ENCODE measurements around the gene CPD.
"Not testable (repeated sequence)": the region's sequence is repeated elsewhere in the genome, so short reads cannot be mapped to it uniquely, and the experiment has no call there.

The CPD gene

GRCh38 chr17:30378825-30379302, at the start of gene CPD:
TSS of gene CPD (plus strand) at chr17:30378927. CDS start at chr17:30378981, 54 bp downstream.
- peak; percentile 97 for DNase-seq
- H3K9me3 Mint-ChIP-seq, result no peaks in the 10 kb centered on the region
- CTCF ChIA-PET, result no interaction called here
- H3K27me3 Mint-ChIP-seq, result peaks cover 14% of the 10 kb centered on the region
- H3K4me3 Mint-ChIP-seq, result peak within 1 kb of the TSS; percentile 76
- H3K27ac Mint-ChIP-seq, result peak within 1 kb of the TSS; percentile 94
- H3K36me3 Mint-ChIP-seq, result peaks cover 2% of the 10 kb centered on the region
- peaks cover 48% of the 10 kb centered on the region for H3K4me1 Mint-ChIP-seq

GRCh38 chr17:30332057-30332542, 46.6 kb upstream of the CPD start:
- H3K27ac Mint-ChIP-seq, result peak overlapping the region; percentile 85
- no peaks in the 10 kb centered on the region for H3K9me3 Mint-ChIP-seq
- peak overlapping the region; percentile 38 for H3K4me3 Mint-ChIP-seq
- peak; percentile 64 for DNase-seq
- H3K4me1 Mint-ChIP-seq, result peaks cover 47% of the 10 kb centered on the region
- H3K27me3 Mint-ChIP-seq, result peaks cover 7% of the 10 kb centered on the region
- CTCF ChIA-PET, result interaction anchor here (0.6 to 1.0 kb wide), 3 partner anchors 25 to 334 kb away, joined by 3 read pairs; no protein-coding TSS in a partner anchor
- H3K36me3 Mint-ChIP-seq, result no peaks in the 10 kb centered on the region

GRCh38 chr17:30333503-30334360, 45.0 kb upstream of the CPD start, which contains the start of gene TMIGD1:
TSS of gene TMIGD1 (minus strand) at chr17:30334057. CDS start at chr17:30332133, 1,924 bp downstream.
- Mint-ChIP-seq H3K36me3 (no peaks in the 10 kb centered on the region), H3K27ac (no peak within 1 kb of the TSS), H3K4me1 (peaks cover 47% of the 10 kb centered on the region), H3K4me3 (no peak within 1 kb of the TSS), H3K27me3 (peaks cover 20% of the 10 kb centered on the region), H3K9me3 (no peaks in the 10 kb centered on the region)
- CTCF ChIA-PET, result interaction anchor here (0.9 to 8.8 kb wide), 8 partner anchors 12 to 240 kb away, joined by 3 to 131 read pairs (median 6); partner anchors contain the start of gene BLMH
- no peak for DNase-seq

GRCh38 chr17:30334421-30334820, 44.3 kb upstream of the CPD start:
- CTCF ChIA-PET, result interaction anchor here (0.9 to 8.8 kb wide), 13 partner anchors 8 to 241 kb away, joined by 3 to 131 read pairs (median 7); partner anchors contain the start of gene BLMH
- H3K9me3 Mint-ChIP-seq, result no peaks in the 10 kb centered on the region
- H3K27me3 Mint-ChIP-seq, result peaks cover 14% of the 10 kb centered on the region
- DNase-seq, result no peak
- H3K36me3 Mint-ChIP-seq, result no peaks in the 10 kb centered on the region
- H3K4me1 Mint-ChIP-seq, result peaks cover 44% of the 10 kb centered on the region
- H3K4me3 Mint-ChIP-seq, result no peak overlapping the region
- no peak overlapping the region for H3K27ac Mint-ChIP-seq

- peak; percentile 73 for DNase-seq
- Mint-ChIP-seq H3K4me3 (no peak overlapping the region), H3K9me3 (no peaks in the 10 kb centered on the region), H3K4me1 (peaks cover 33% of the 10 kb centered on the region), H3K27me3 (peaks cover 17% of the 10 kb centered on the region), H3K27ac (no peak overlapping the region), H3K36me3 (no peaks in the 10 kb centered on the region)
- CTCF ChIA-PET, result interaction anchor here (0.6 to 8.8 kb wide), 40 partner anchors 8 to 237 kb away, joined by 3 to 131 read pairs (median 4); partner anchors contain the start of genes BLMH and SLC6A4
These were observed 42.2 kb upstream of the CPD start for GRCh38 chr17:30336369-30337171.

- no peak for DNase-seq
- H3K36me3 Mint-ChIP-seq, result no peaks in the 10 kb centered on the region
- CTCF ChIA-PET, result interaction anchor here (0.9 to 8.8 kb wide), 16 partner anchors 8 to 244 kb away, joined by 3 to 131 read pairs (median 6); partner anchors contain the start of gene BLMH
- no peak overlapping the region for H3K4me3 Mint-ChIP-seq
- peaks cover 17% of the 10 kb centered on the region for H3K27me3 Mint-ChIP-seq
- no peaks in the 10 kb centered on the region for H3K9me3 Mint-ChIP-seq
- H3K27ac Mint-ChIP-seq, result no peak overlapping the region
- peaks cover 24% of the 10 kb centered on the region for H3K4me1 Mint-ChIP-seq
These were observed 41.2 kb upstream of the CPD start for GRCh38 chr17:30337393-30337999.

GRCh38 chr17:30339086-30339485, 39.6 kb upstream of the CPD start:
- H3K9me3 Mint-ChIP-seq, result no peaks in the 10 kb centered on the region
- CTCF ChIA-PET, result interaction anchor here (0.7 to 8.8 kb wide), 10 partner anchors 12 to 377 kb away, joined by 3 to 131 read pairs (median 4); partner anchors contain the start of genes BLMH and GOSR1
- DNase-seq, result no peak
- no peaks in the 10 kb centered on the region for H3K36me3 Mint-ChIP-seq
- H3K4me3 Mint-ChIP-seq, result no peak overlapping the region
- H3K27me3 Mint-ChIP-seq, result peaks cover 17% of the 10 kb centered on the region
- H3K27ac Mint-ChIP-seq, result no peak overlapping the region
- H3K4me1 Mint-ChIP-seq, result peaks cover 11% of the 10 kb centered on the region

- DNase-seq, result no peak
- Mint-ChIP-seq H3K36me3 (no peaks in the 10 kb centered on the region), H3K4me3 (no peak overlapping the region), H3K27ac (no peak overlapping the region), H3K4me1 (peaks cover 10% of the 10 kb centered on the region), H3K27me3 (peaks cover 17% of the 10 kb centered on the region), H3K9me3 (no peaks in the 10 kb centered on the region)
- CTCF ChIA-PET, result interaction anchor here (0.7 to 8.8 kb wide), 15 partner anchors 10 to 486 kb away, joined by 3 to 131 read pairs (median 5); partner anchors contain the start of gene GOSR1
These were observed 37.8 kb upstream of the CPD start for GRCh38 chr17:30340801-30341356.

- Mint-ChIP-seq H3K9me3 (no peaks in the 10 kb centered on the region), H3K27me3 (peaks cover 17% of the 10 kb centered on the region), H3K36me3 (no peaks in the 10 kb centered on the region), H3K27ac (no peak overlapping the region), H3K4me3 (no peak overlapping the region), H3K4me1 (peaks cover 6% of the 10 kb centered on the region)
- DNase-seq, result no peak
- CTCF ChIA-PET, result interaction anchor here (0.7 to 8.8 kb wide), 10 partner anchors 10 to 485 kb away, joined by 3 to 131 read pairs (median 4); partner anchors contain the start of gene GOSR1
These were observed 37.0 kb upstream of the CPD start for GRCh38 chr17:30341703-30342249.

GRCh38 chr17:30343244-30343643, 35.5 kb upstream of the CPD start:
- DNase-seq, CTCF ChIA-PET, H3K4me3 Mint-ChIP-seq, H3K27ac Mint-ChIP-seq, H3K4me1 Mint-ChIP-seq, H3K36me3 Mint-ChIP-seq, H3K27me3 Mint-ChIP-seq, H3K9me3 Mint-ChIP-seq: not testable (repeated sequence)

- H3K9me3 Mint-ChIP-seq, result no peaks in the 10 kb centered on the region
- CTCF ChIA-PET, result interaction anchor here (1.5 kb wide), 1 partner anchor 482 kb away, joined by 3 read pairs; no protein-coding TSS in a partner anchor
- H3K27ac Mint-ChIP-seq, result no peak overlapping the region
- peaks cover 4% of the 10 kb centered on the region for H3K27me3 Mint-ChIP-seq
- DNase-seq, result no peak
- peaks cover 5% of the 10 kb centered on the region for H3K4me1 Mint-ChIP-seq
- H3K4me3 Mint-ChIP-seq, result no peak overlapping the region
- no peaks in the 10 kb centered on the region for H3K36me3 Mint-ChIP-seq
These were observed 34.9 kb upstream of the CPD start for GRCh38 chr17:30343796-30344195.

GRCh38 chr17:30344283-30345088, 34.2 kb upstream of the CPD start:
- CTCF ChIA-PET, result interaction anchor here (0.5 to 2.9 kb wide), 4 partner anchors 9 to 550 kb away, joined by 3 to 16 read pairs (median 3); no protein-coding TSS in a partner anchor
- H3K9me3 Mint-ChIP-seq, result no peaks in the 10 kb centered on the region
- peaks cover 5% of the 10 kb centered on the region for H3K4me1 Mint-ChIP-seq
- H3K27me3 Mint-ChIP-seq, result peaks cover 4% of the 10 kb centered on the region
- H3K36me3 Mint-ChIP-seq, result no peaks in the 10 kb centered on the region
- DNase-seq, result no peak
- H3K4me3 Mint-ChIP-seq, result no peak overlapping the region
- H3K27ac Mint-ChIP-seq, result no peak overlapping the region

Measured in activated naive CD4-positive, alpha-beta T cell treated with anti-CD3 and anti-CD28 coated beads, Interleukin-2, amount 10 ng/mL, durations not matched to agents 7 days and 5 days (primary cell).